Muscle of leg (tissue), 11 donors: ENCODE data around the gene EDC4. TPM values are rescaled to one million over a fixed set of nuclear protein-coding genes. Genes with fewer than 3 reads are reported as not detected.

ENCODE experiments used
- DNase-seq: peaks from one replicate; pipeline ENCODE4 v3.0.0; 2013
- H3K27ac ChIP-seq: one replicate; pipeline ENCODE4 v1.5.1; 2013; ENCODE audit warnings: mild to moderate bottlenecking, low read length, control low read depth
- H3K27me3 ChIP-seq: one replicate; pipeline ENCODE4 v1.6.1; 2013; ENCODE audit warnings: low read length; ENCODE audit not compliant: control insufficient read depth, insufficient read depth
- H3K36me3 ChIP-seq: one replicate; pipeline ENCODE4 v1.6.1; 2013; ENCODE audit warnings: low read length; ENCODE audit not compliant: control insufficient read depth, insufficient read depth
- H3K4me1 ChIP-seq: one replicate; pipeline ENCODE4 v1.6.1; 2013; ENCODE audit warnings: low read length; ENCODE audit not compliant: control insufficient read depth, insufficient read depth
- H3K4me3 ChIP-seq: one replicate; pipeline ENCODE4 v1.5.1; 2013; ENCODE audit warnings: low read length, control low read depth
- H3K9me3 ChIP-seq: replicated peaks from 2 replicates; pipeline ENCODE4 v1.6.1; 2013; ENCODE audit warnings: low read depth, low read length; ENCODE audit not compliant: control insufficient read depth
- WGBS: methylation state at CpG from one replicate; pipeline ENCODE4 v1.1.5; 2013; ENCODE audit warnings: missing lambda C conversion rate; ENCODE audit not compliant: insufficient coverage; 5-methylcytosine and 5-hydroxymethylcytosine counted together
- polyA plus RNA-seq, 8 donors: library from polyadenylated mRNA; unstranded; fragments of 120-200 nt; gene quantifications; one replicate each; pipeline versions ENCODE4 v1.2.1 to v1.2.3, GENCODE V29; 2013; ENCODE audit warnings: inconsistent platforms in 1 of 8, low replicate concordance in 1 of 8; ENCODE audit not compliant: insufficient read length in 8 of 8, insufficient read depth in 1 of 8
- total RNA-seq: library from RNA; stranded (reverse); fragments of 120-200 nt; gene quantifications from one replicate; pipeline ENCODE4 v1.2.4, GENCODE V29; 2013

EDC4 gene
- total and polyA plus RNA-seq, 9 donors = 56.9 to 124 (median 113) TPM

GRCh38 chr16:67877064-67877463 is 4.2 kb downstream of the EDC4 start:
- Histone ChIP-seq H3K4me3 (no peak overlapping the region), H3K36me3 (peaks cover 73% of the 10 kb centered on the region), H3K9me3 (no peaks in the 10 kb centered on the region), H3K27ac (no peak overlapping the region), H3K27me3 (no peaks in the 10 kb centered on the region), H3K4me1 (peaks cover 52% of the 10 kb centered on the region)
- 98% methylated on average over 8 of the region's 11 CpGs for WGBS
- no peak for DNase-seq

- no peak overlapping the region for H3K4me3 ChIP-seq
- H3K36me3 ChIP-seq = peaks cover 81% of the 10 kb centered on the region
- H3K27ac ChIP-seq = no peak overlapping the region
- WGBS = no CpG with 5 or more reads among the region's 6 CpGs
- no peaks in the 10 kb centered on the region for H3K27me3 ChIP-seq
- H3K9me3 ChIP-seq = no peaks in the 10 kb centered on the region
- DNase-seq = no peak
- H3K4me1 ChIP-seq = peaks cover 58% of the 10 kb centered on the region
These were observed 5.4 kb downstream of the EDC4 start for GRCh38 chr16:67878232-67878631.

GRCh38 chr16:67878846-67879245 is 6.0 kb downstream of the EDC4 start:
- DNase-seq = no peak
- Histone ChIP-seq H3K27me3 (no peaks in the 10 kb centered on the region), H3K4me3 (no peak overlapping the region), H3K27ac (no peak overlapping the region), H3K9me3 (no peaks in the 10 kb centered on the region), H3K4me1 (peaks cover 62% of the 10 kb centered on the region), H3K36me3 (peaks cover 87% of the 10 kb centered on the region)
- WGBS = 98% methylated on average over 7 of the region's 9 CpGs

- Histone ChIP-seq H3K4me1 (peaks cover 62% of the 10 kb centered on the region), H3K27me3 (no peaks in the 10 kb centered on the region), H3K27ac (no peak overlapping the region), H3K4me3 (no peak overlapping the region), H3K36me3 (peaks cover 92% of the 10 kb centered on the region), H3K9me3 (no peaks in the 10 kb centered on the region)
- DNase-seq = no peak
- 91% methylated on average over 10 of the region's 12 CpGs for WGBS
These were observed 6.6 kb downstream of the EDC4 start for GRCh38 chr16:67879462-67879861.

DNA sequence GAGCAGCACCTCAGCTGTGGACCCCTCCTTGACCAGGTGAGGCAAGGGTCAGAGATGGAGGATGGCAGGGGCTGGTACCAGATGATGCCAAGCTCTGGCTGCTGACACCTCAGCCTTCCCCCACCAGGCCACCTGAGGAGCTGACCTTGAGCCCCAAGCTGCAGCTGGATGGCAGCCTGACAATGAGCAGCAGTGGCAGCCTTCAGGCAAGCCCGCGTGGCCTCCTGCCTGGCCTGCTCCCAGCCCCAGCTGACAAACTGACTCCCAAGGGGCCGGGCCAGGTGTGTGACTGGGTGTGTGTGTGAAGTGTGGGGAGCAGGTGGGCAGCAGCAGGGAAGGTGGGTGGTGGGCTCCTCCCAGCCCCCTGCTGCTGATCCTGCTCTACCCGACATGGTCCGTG is 7.1 kb downstream of the EDC4 start:
- peaks cover 61% of the 10 kb centered on the region for H3K4me1 ChIP-seq
- no peak for DNase-seq
- 78% methylated on average over 3 of the region's 5 CpGs for WGBS
- peaks cover 94% of the 10 kb centered on the region for H3K36me3 ChIP-seq
- no peak overlapping the region for H3K4me3 ChIP-seq
- H3K27ac ChIP-seq = peak overlapping the region; percentile 100
- no peaks in the 10 kb centered on the region for H3K27me3 ChIP-seq
- H3K9me3 ChIP-seq = no peaks in the 10 kb centered on the region

DNA sequence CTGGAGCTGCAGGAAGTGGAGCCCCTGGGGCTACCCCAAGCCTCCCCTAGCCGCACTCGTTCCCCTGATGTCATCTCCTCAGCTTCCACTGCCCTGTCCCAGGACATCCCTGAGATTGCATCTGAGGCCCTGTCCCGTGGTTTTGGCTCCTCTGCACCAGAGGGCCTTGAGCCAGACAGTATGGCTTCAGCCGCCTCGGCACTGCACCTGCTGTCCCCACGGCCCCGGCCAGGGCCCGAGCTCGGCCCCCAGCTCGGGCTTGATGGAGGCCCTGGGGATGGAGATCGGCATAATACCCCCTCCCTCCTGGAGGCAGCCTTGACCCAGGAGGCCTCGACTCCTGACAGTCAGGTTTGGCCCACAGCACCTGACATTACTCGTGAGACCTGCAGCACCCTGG is 7.7 kb downstream of the EDC4 start:
- no peak overlapping the region for H3K4me3 ChIP-seq
- no peak for DNase-seq
- no peaks in the 10 kb centered on the region for H3K9me3 ChIP-seq
- peak overlapping the region; percentile 100 for H3K27ac ChIP-seq
- no peaks in the 10 kb centered on the region for H3K27me3 ChIP-seq
- peaks cover 60% of the 10 kb centered on the region for H3K4me1 ChIP-seq
- H3K36me3 ChIP-seq = peaks cover 94% of the 10 kb centered on the region
- WGBS = 67% methylated on average over 6 of the region's 13 CpGs

- Histone ChIP-seq H3K27me3 (no peaks in the 10 kb centered on the region), H3K36me3 (peaks cover 93% of the 10 kb centered on the region), H3K9me3 (no peaks in the 10 kb centered on the region), H3K4me3 (peak overlapping the region; percentile 27), H3K27ac (peak overlapping the region; percentile 100), H3K4me1 (peaks cover 58% of the 10 kb centered on the region)
- WGBS = 77% methylated on average over 20 of the region's 21 CpGs
- DNase-seq = peak; percentile 82
These were observed 8.8 kb downstream of the EDC4 start for GRCh38 chr16:67881621-67882161.

DNA sequence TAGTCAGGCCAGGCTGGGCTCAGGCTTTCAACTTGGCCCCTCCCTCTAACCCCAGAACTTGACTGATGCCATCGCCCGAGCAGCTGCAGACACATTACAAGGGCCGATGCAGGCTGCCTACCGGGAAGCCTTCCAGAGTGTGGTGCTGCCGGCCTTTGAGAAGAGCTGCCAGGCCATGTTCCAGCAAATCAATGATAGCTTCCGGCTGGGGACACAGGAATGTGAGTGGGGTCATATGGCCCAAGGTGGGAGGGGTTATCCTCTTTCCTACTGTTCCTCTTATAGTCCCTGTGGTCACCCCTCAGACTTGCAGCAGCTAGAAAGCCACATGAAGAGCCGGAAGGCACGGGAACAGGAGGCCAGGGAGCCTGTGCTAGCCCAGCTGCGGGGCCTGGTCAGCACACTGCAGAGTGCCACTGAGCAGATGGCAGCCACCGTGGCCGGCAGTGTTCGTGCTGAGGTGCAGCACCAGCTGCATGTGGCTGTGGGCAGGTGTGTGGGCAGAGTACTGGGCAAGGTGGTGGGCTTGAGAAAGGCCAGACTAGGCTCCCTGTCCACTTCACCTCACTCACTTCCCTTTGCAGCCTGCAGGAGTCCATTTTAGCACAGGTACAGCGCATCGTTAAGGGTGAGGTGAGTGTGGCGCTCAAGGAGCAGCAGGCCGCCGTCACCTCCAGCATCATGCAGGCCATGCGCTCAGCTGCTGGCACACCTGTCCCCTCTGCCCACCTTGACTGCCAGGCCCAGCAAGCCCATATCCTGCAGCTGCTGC is 9.7 kb downstream of the EDC4 start:
- Histone ChIP-seq H3K27me3 (no peaks in the 10 kb centered on the region), H3K4me3 (peak overlapping the region; percentile 27), H3K4me1 (peaks cover 58% of the 10 kb centered on the region), H3K27ac (peak overlapping the region; percentile 100), H3K9me3 (no peaks in the 10 kb centered on the region), H3K36me3 (peaks cover 84% of the 10 kb centered on the region)
- DNase-seq = peak; percentile 93
- WGBS = 75% methylated on average over 8 of the region's 18 CpGs

- H3K27me3 ChIP-seq = no peaks in the 10 kb centered on the region
- H3K4me3 ChIP-seq = no peak overlapping the region
- 77% methylated on average over 2 of the region's 6 CpGs for WGBS
- peaks cover 77% of the 10 kb centered on the region for H3K36me3 ChIP-seq
- peaks cover 65% of the 10 kb centered on the region for H3K4me1 ChIP-seq
- no peak for DNase-seq
- H3K27ac ChIP-seq = peak overlapping the region; percentile 100
- H3K9me3 ChIP-seq = no peaks in the 10 kb centered on the region
These were observed 10.5 kb downstream of the EDC4 start for GRCh38 chr16:67883146-67883871.

GRCh38 chr16:67883872-67884261 is 11.0 kb downstream of the EDC4 start:
- H3K27ac ChIP-seq = peak overlapping the region; percentile 100
- DNase-seq = peak; percentile 37
- H3K4me3 ChIP-seq = no peak overlapping the region
- H3K36me3 ChIP-seq = peaks cover 71% of the 10 kb centered on the region
- peaks cover 68% of the 10 kb centered on the region for H3K4me1 ChIP-seq
- H3K9me3 ChIP-seq = no peaks in the 10 kb centered on the region
- 57% methylated on average over 10 of the region's 11 CpGs for WGBS
- no peaks in the 10 kb centered on the region for H3K27me3 ChIP-seq
